Upper lobe of left lung (tissue), 6 donors: ENCODE results near the gene CCDC3. TPM values are rescaled to one million over a fixed set of nuclear protein-coding genes. Genes with fewer than 3 reads are reported as not detected.

ENCODE experiments used
- ATAC-seq, 2 donors: fragments of 200-7000 bp; cut with Tn5 transposase; one replicate each; pipeline ENCODE4 v1.9.1; 2022; ENCODE audit warnings: mild to moderate bottlenecking in 2 of 2, moderate library complexity in 2 of 2; ENCODE audit not compliant: low FRiP score in 2 of 2
- DNase-seq, 2 donors: peaks; one replicate each; pipeline ENCODE4 v3.0.0-alpha.2; 2019 to 2020
- H3K27ac ChIP-seq, 4 donors: fragments of 200-600 bp; sonication (generic); one replicate each; pipeline ENCODE4 v1.5.1; 2016 to 2019
- H3K27me3 ChIP-seq, 4 donors: fragments of 200-600 bp; sonication (generic); one replicate each; pipeline ENCODE4 v1.5.1; 2017 to 2019
- H3K36me3 ChIP-seq, 4 donors: fragments of 200-600 bp; sonication (generic); one replicate each; pipeline ENCODE4 v1.5.1; 2016 to 2019
- H3K4me1 ChIP-seq, 4 donors: fragments of 200-600 bp; sonication (generic); one replicate each; pipeline ENCODE4 v1.5.1; 2018 to 2019
- H3K4me3 ChIP-seq, 4 donors: fragments of 200-600 bp; sonication (generic); one replicate each; pipeline ENCODE4 v1.5.1; 2017 to 2019; ENCODE audit warnings: mild to moderate bottlenecking in 2 of 4, moderate library complexity in 1 of 4
- H3K9me3 ChIP-seq, 4 donors: fragments of 200-600 bp; sonication (generic); one replicate each; pipeline ENCODE4 v1.5.1; 2018 to 2019
- CTCF ChIP-seq, 6 experiments: fragments of 450-650 bp in 4 of 6; fragments of 200-600 bp in 2 of 6; sonication (generic) in 2 of 6; IDR thresholded peaks; one replicate each; pipeline ENCODE4 v1.5.1; 2016 to 2019; ENCODE audit warnings: antibody characterized with exemption in 6 of 6
- EP300 ChIP-seq, 4 donors: sonication (generic); formaldehyde crosslinking; IDR thresholded peaks; one replicate each; pipeline ENCODE4 v1.5.1; 2017; ENCODE audit warnings: antibody characterized with exemption in 4 of 4, control low read depth in 2 of 4
- POLR2A ChIP-seq, 4 donors: fragments of 450-650 bp; IDR thresholded peaks; one replicate each; pipeline ENCODE4 v1.5.1; 2016 to 2017; ENCODE audit warnings: antibody characterized with exemption in 4 of 4, mild to moderate bottlenecking in 2 of 4
- POLR2AphosphoS5 ChIP-seq, 2 donors: sonication (generic); formaldehyde crosslinking; IDR thresholded peaks; one replicate each; pipeline ENCODE4 v1.5.1; 2017; ENCODE audit warnings: antibody characterized with exemption in 2 of 2
- WGBS, 2 donors: methylation state at CpG; one replicate each; pipeline ENCODE4 v1.1.5; 2017 to 2018; 5-methylcytosine and 5-hydroxymethylcytosine counted together
- total RNA-seq, 6 donors: library from RNA; depleted of rRNA in 4 of 6; stranded (reverse); fragments of >200 nt in 4 of 6; gene quantifications; one replicate each; pipeline versions ENCODE4 v1.1.0 to v1.2.1, GENCODE V29; 2016 to 2021
- donor health status: DM: no; HTN: no; CAD: no; lungs with moderate emphysema.
- donor health status: DM: no; HTN: yes; CAD: no; lungs with severe emphysema.

The CCDC3 gene
- total RNA-seq, 6 donors from 2014 or later, result 0.98 to 13.1 (median 5.7) TPM

DNA sequence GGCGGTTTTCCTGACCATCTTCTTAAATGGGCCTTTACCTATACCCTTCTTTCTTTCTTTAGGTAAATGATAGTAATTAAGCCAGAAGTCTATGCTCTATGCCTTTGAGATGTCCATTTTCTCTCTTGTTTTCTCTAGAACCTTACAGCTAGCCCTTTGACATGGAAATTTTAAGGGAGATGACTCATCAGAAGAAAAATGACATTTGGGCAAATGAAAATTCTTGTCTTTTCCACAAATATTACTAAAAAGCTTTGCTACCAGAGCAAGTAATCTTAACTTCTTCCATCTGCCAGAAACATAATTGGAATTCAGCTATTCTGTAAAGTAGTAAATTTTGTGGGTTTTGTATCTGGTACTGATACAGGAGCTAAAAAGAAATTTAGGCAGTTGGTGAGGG, 59.5 kb downstream of the CCDC3 start:
- no peak overlapping the region for H3K4me3 ChIP-seq
- ATAC-seq (no peak), DNase-seq (no peak)
- H3K36me3 ChIP-seq, result no peaks in the 10 kb centered on the region
- H3K9me3 ChIP-seq, result no peaks in the 10 kb centered on the region
- no peaks in the 10 kb centered on the region for H3K4me1 ChIP-seq
- TF ChIP-seq EP300 (IDR thresholded peaks at IDR 0.05), result no peak
- 82 to 100% methylated on average over 1 of the region's 1 CpG for WGBS, 2 donors
- no peaks in the 10 kb centered on the region for H3K27me3 ChIP-seq
- H3K27ac ChIP-seq, result no peak overlapping the region

- Histone ChIP-seq H3K36me3 (no peaks in the 10 kb centered on the region), H3K4me3 (no peak overlapping the region), H3K27me3 (no peaks in the 10 kb centered on the region), H3K4me1 (no peaks in the 10 kb centered on the region), H3K27ac (no peak overlapping the region), H3K9me3 (no peaks in the 10 kb centered on the region)
- DNase-seq, result no peak
- ATAC-seq, result no peak
- TF ChIP-seq POLR2AphosphoS5 (IDR thresholded peaks at IDR 0.05), result no peak
- TF ChIP-seq CTCF (IDR thresholded peaks at IDR 0.05), result no peak
- no peak for TF ChIP-seq POLR2A (IDR thresholded peaks at IDR 0.05)
- no peak for TF ChIP-seq EP300 (IDR thresholded peaks at IDR 0.05)
- WGBS, 2 donors, result 80 to 81% methylated on average over 5 of the region's 5 CpGs
Measured at GRCh38 chr10:12940791-12941190, 60.7 kb downstream of the CCDC3 start.

DNA sequence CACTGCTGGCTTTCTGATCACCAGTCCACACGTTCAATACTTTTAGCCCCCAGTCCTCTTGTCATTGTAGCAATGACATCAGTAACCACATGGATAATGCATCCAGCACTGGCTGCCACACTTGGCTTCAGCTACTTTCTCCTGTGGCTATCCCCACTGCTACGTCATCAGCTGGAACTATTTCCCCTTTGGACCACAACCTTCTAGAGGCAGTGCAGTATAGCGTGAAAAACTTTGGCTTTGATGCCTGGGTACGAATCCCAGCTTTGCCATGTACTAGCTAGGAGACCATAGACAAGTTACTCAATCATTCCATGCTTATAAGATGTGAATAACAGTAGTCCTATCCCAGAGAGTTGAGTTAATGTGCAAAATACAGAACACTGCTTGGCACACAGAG, 63.2 kb downstream of the CCDC3 start:
- ATAC-seq (no peak), DNase-seq (no peak)
- no peaks in the 10 kb centered on the region for H3K9me3 ChIP-seq
- H3K27me3 ChIP-seq, result no peaks in the 10 kb centered on the region
- H3K27ac ChIP-seq, result no peak overlapping the region
- H3K4me1 ChIP-seq, result no peaks in the 10 kb centered on the region
- no peak overlapping the region for H3K4me3 ChIP-seq
- no peaks in the 10 kb centered on the region for H3K36me3 ChIP-seq
- whole genome bisulfite sequencing, 2 donors, result 53 to 65% methylated on average over 4 of the region's 4 CpGs
- TF ChIP-seq CTCF (IDR thresholded peaks at IDR 0.05), result no peak
- no peak for TF ChIP-seq EP300 (IDR thresholded peaks at IDR 0.05)
- TF ChIP-seq POLR2A (IDR thresholded peaks at IDR 0.05), result no peak
- no peak for TF ChIP-seq POLR2AphosphoS5 (IDR thresholded peaks at IDR 0.05)

GRCh38 chr10:12937527-12937926, 64.0 kb downstream of the CCDC3 start:
- WGBS, 2 donors, result 85 to 88% methylated on average over 3 of the region's 3 CpGs
- ATAC-seq (no peak), DNase-seq (no peak)
- Histone ChIP-seq H3K27me3 (no peaks in the 10 kb centered on the region), H3K27ac (no peak overlapping the region), H3K4me1 (no peaks in the 10 kb centered on the region), H3K36me3 (no peaks in the 10 kb centered on the region), H3K9me3 (no peaks in the 10 kb centered on the region), H3K4me3 (no peak overlapping the region)
- no peak for TF ChIP-seq EP300 (IDR thresholded peaks at IDR 0.05)
- TF ChIP-seq POLR2AphosphoS5 (IDR thresholded peaks at IDR 0.05), result no peak
- no peak for TF ChIP-seq POLR2A (IDR thresholded peaks at IDR 0.05)
- no peak for TF ChIP-seq CTCF (IDR thresholded peaks at IDR 0.05)

GRCh38 chr10:12934777-12935176, 66.7 kb downstream of the CCDC3 start:
- DNase-seq (no peak), ATAC-seq (no peak)
- H3K36me3 ChIP-seq, result no peaks in the 10 kb centered on the region
- TF ChIP-seq EP300 (IDR thresholded peaks at IDR 0.05), result no peak
- TF ChIP-seq POLR2A (IDR thresholded peaks at IDR 0.05), result no peak
- TF ChIP-seq CTCF (IDR thresholded peaks at IDR 0.05), result no peak
- TF ChIP-seq POLR2AphosphoS5 (IDR thresholded peaks at IDR 0.05), result no peak
- H3K4me3 ChIP-seq, result no peak overlapping the region
- no peaks in the 10 kb centered on the region for H3K27me3 ChIP-seq
- H3K9me3 ChIP-seq, result no peaks in the 10 kb centered on the region
- 83 to 93% methylated on average over 4 of the region's 4 CpGs for WGBS, 2 donors
- no peak overlapping the region for H3K27ac ChIP-seq
- H3K4me1 ChIP-seq, result no peaks in the 10 kb centered on the region
